Epithelial cell of prostate (primary cell): ENCODE data around the gene IGF1R.

ENCODE experiments used
- DNase-seq: peaks from one replicate; pipeline ENCODE4 v3.0.0-alpha.2; 2011; ENCODE audit warnings: low read depth, low spot score
- H3K27ac ChIP-seq: fragments of 450-650 bp; 2 replicates; pipeline ENCODE4 v1.5.1; 2017; ENCODE audit warnings: mild to moderate bottlenecking

The IGF1R gene

DNA sequence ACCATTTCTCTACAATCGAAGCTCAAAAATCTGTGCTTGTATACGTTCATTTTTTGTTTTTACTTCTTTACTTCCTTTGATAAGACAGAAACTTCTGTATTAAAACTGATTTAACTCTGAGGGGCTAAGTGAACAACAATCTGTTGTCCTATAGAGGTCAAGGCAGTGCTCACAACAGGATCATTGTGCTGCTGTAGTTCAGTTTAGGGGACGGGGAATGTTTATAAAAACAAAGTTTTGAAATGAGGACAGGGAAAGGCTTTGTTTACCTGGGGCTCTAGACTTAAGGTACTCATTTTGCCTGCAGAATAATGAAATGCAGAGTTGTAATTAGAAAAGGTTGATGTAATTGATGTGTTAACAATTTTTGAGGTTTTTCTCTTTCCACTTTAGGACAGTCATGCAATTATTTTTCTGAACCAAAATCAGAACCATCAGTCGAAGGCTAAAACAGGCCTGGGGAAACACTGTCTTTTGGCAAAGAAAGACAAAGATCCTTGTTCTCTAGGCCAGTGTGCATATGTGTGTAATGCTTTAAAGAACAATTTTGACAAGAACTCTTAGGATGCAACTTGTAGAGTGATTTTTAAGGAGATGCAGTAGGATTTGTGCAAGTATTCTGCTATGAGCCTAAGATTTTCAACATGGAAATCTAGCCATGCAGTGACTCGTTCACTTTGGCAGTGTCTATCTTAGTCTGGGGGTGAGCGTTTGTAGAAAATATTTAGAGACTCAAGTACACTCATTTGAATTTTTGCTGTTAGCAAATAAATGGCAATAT is 194.0 kb downstream of the IGF1R start:
- DNase-seq = no peak
- H3K27ac ChIP-seq = no peak overlapping the region

DNA sequence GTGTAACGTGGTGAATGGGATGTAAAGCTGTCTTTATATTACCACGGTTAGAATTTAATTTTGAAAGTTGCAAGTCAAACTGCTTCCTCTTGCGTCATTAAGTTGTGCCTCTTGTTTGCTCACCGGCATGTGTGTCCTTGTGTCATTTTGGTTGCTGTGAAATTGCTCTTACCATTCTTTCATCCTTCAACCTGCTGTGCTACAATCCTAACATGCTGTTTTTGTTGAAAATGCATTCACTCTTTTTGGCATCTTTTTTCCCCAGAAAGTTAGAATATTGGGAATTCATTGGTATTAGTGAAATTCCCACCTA is 194.6 kb downstream of the IGF1R start:
- no peak for DNase-seq

DNA sequence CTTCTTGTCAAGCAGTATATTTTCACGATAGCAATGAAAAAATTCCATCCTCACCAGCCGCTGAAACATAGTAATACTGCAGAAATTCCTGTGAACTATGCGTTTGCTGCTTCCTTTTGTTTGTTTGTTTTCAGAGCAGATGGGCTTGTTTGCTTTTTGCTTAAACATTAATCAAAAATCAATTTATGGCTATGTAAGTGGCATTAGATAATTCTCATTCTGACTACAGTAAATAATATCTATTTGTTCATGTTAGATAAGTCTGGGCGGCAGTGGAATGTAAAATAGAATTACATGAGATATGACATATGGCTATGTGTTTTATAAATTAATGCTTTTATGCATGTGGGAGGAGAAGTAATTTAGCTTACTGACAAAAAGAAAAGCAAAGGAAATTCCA is 195.5 kb downstream of the IGF1R start:
- H3K27ac ChIP-seq = no peak overlapping the region
- DNase-seq = no peak

More for the DNA sequence above, 194.6 kb downstream of the IGF1R start:
- no peak overlapping the region for H3K27ac ChIP-seq

DNA sequence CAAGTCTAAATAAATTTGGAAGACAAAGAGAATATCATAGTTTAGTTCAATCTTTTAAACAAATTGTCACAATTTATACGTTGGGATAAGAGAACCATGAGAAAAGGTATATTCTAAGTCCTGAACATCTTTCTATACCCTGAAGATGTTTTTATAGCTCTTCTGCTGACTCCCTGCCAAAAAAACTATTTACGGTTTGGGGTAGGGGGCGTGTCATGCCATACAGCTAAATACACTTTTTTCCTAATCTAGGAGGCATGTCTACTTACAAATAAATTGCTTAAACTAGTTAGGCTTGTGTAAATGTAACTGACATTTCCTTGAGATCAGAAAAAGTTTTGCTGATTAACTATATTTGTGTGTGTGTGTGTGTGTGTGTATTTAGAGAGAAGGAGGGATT is 195.9 kb downstream of the IGF1R start:
- no peak for DNase-seq
- H3K27ac ChIP-seq = no peak overlapping the region

GRCh38 chr15:98845138-98845884 is 197.0 kb downstream of the IGF1R start:
- DNase-seq = no peak
- H3K27ac ChIP-seq = no peak overlapping the region

DNA sequence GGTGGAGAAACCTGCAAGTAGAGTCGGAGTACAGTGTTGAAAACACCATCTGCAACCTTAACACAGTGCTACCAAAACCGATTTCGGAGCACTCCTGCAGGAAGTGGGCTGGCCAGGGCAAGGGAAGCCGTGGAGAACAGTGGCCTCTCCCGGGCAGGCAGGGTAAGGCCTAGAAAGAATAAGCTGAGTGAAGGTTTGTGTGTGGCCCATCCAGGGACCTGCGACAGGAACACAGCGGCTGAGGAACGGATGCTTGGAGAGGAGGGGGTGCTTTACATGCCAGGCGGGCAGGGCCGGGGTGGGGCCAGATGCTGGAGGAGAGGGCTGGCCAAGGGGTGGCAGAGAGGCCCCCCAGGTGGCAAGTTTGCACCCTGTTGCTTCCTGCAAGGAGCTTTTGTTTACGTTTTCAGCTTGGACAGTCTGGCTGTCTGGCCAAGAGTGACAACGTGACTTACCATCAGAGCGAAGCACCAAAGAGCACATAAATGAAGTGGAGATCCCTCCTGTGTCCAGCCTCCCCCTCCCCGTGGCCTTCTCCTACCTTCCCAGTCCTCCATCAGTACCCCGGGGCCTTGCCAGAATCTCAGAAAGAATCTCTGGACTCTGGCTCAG is 202.7 kb downstream of the IGF1R start:
- H3K27ac ChIP-seq = peak overlapping the region; percentile 71
- no peak for DNase-seq

- no peak for DNase-seq
- peak overlapping the region; percentile 71 for H3K27ac ChIP-seq
Observed at GRCh38 chr15:98853161-98853560, 204.8 kb downstream of the IGF1R start.

DNA sequence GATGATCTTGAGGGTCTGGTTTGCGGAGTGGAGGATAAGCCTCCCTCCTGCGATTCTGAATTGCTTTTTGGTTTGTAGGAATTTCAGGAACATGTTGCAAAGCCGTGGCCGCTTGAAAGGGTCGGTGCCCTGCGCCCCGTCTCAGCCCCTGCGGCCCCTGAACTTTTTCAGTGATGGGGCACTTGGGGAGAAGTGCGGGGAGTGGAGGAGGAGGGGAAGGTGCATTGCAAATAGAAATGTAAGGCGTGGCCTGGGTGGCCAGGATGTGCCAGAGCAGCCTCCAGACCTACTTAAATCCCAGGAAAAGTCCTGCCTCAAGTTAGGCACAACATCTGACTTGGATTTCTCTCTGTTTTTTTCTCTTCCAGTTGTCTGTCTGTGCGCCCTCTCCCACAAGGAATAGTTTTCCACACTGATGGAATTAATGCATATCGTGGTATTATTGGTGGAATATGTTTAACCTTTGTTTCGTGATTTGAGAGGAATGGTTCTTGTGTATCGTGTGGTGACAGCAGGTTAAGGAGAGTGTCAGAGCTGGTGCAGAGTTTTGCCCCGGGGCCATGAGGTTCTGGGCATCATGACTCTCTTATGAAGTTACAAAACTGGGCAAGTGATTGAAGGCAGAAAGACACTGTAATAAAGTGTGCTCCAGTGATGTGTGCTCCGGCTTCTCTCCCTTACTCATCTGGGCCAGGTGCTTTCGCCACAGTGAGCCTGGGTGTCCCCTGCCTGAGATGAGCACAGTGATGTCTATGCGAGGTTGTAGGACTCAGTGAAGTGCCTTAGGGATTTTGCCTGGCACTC is 205.5 kb downstream of the IGF1R start:
- H3K27ac ChIP-seq = peak overlapping the region; percentile 71
- DNase-seq = no peak

GRCh38 chr15:98854496-98854895 is 206.2 kb downstream of the IGF1R start:
- no peak for DNase-seq
- peak overlapping the region; percentile 71 for H3K27ac ChIP-seq

DNA sequence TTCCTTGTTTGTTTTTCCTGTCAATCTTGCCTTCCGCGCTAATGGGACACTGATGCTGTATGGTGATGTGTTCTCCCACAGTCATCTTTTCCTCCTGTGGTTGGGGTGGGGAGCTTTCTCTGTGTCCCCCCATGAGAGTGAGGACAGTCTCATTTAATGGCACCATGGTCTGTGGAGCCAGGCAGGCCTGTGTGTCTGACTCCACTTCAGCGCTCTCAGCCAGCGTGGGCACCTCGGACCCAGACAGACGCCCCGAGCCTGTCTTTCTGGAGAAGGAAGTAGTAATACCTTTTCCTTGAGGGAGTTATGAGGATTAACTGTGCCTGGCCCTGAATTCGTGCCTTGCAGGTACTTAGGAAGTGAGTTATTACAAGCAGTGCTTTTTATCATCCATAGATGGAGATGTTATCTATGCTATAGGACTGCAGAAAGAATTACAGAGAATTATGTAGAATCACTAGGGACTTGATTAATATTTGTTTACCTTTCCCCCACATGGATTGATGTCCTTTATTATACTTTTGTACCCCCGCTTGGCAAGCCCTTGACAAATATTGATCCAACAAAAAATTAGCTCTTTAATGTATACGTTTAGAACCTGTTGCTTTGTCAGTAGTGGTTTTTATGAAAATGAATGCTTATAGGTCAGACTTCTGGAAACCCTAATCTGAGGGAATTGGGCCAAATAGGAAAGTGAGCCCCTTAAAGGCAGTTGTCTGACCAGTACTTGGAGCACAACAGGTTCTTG is 206.9 kb downstream of the IGF1R start:
- no peak for DNase-seq

DNA sequence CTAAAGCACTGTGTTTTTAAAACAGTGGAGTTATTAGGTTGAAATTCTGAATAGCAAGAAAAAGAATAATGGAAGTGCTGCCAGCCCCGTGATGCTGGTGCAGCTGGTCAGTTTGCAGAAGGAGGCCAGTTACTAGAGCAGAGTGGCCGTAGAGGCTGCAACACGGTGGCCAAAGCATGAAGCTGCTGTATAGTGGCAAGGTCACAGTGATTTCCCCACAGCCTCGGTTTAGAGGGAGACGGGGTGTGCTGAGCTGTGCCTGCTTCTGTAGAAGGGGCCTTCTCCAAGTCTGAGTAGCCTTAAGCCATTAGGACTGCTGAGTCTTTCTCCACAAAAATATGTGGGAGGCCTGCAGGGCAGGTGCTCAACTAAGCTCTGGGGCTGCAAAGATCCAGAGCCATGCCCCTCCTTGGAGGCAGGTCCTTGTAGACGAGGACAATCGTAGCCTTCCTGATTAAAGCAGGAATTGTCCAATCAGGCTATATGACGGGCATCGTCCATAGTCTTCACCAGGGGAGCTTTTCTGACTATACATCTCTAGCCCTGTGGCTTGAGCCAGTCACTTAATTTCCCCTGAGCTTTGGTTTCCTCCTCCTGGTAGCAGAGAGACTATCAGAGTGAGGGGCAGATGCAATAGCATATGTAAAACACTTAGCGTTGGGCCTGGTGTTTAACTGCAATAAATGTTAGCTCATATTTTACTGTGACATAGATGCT is 207.6 kb downstream of the IGF1R start:
- DNase-seq = no peak
- H3K27ac ChIP-seq = peak overlapping the region; percentile 71

More for the DNA sequence above, 206.9 kb downstream of the IGF1R start:
- H3K27ac ChIP-seq = peak overlapping the region; percentile 71

- no peak for DNase-seq
- peak overlapping the region; percentile 71 for H3K27ac ChIP-seq
Observed at GRCh38 chr15:98856532-98856907, 208.2 kb downstream of the IGF1R start.

DNA sequence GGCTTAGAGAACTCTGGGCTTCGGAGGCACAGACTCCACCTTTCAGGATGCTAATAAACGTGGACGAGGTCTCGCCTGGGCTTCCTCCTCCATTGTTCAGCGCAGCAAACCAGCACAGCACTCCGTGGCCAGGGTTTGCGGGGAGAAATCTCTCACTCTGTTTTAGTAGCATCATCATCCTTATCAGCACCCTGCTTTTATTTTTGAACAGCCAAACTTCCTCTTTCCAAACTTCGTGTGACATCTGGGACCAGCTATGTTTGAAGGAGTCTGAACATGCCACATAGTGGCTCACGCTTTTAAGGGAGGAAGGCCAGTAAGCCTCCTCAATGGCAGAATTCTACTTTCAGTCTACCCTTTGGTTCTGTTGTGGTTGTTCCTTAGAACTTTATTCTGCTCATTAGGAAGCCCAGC is 210.3 kb downstream of the IGF1R start:
- DNase-seq = no peak
- peak overlapping the region; percentile 71 for H3K27ac ChIP-seq

GRCh38 chr15:98859149-98859548 is 210.8 kb downstream of the IGF1R start:
- H3K27ac ChIP-seq = no peak overlapping the region
- no peak for DNase-seq

- no peak for DNase-seq
Observed at GRCh38 chr15:98860281-98861041, 212.1 kb downstream of the IGF1R start.

DNA sequence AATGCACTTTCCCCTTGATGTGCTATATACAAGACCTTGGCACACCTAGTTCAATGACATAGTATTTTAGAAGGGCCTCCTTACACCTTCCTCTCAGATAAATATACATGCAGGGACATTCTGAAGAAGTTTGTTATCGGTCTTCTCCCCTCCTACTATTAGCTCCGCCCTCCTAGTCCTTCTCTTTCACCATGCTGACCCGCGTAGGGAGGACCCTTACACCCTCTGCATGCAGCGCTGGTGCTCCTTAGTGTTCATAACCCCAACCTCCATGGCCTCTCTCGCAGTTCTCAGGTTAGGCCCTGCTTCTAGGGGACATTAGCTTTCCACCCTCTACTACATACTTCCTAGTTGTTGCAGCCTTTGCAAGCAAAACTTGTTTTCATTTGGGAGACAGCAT is 212.8 kb downstream of the IGF1R start:
- DNase-seq = no peak

More at GRCh38 chr15:98860281-98861041, 212.1 kb downstream of the IGF1R start:
- H3K27ac ChIP-seq = peak overlapping the region; percentile 20

GRCh38 chr15:98863983-98864382 is 215.6 kb downstream of the IGF1R start:
- H3K27ac ChIP-seq = no peak overlapping the region
- no peak for DNase-seq

More for the DNA sequence above, 212.8 kb downstream of the IGF1R start:
- no peak overlapping the region for H3K27ac ChIP-seq
